Transverse colon (tissue), 4 donors: ENCODE measurements around the gene HS3ST5. TPM values are rescaled to one million over a fixed set of nuclear protein-coding genes. Genes with fewer than 3 reads are reported as not detected.
"Not testable (repeated sequence)": the region's sequence is repeated elsewhere in the genome, so short reads cannot be mapped to it uniquely, and the experiment has no call there.

Experiments used
- DNase-seq: peaks from one replicate; pipeline ENCODE4 v3.0.0-alpha.2; 2019
- H3K27ac ChIP-seq, 4 donors: fragments of 200-600 bp; sonication (generic); 2 replicates each; pipeline ENCODE4 v1.5.1; 2016 to 2018; ENCODE audit warnings: inconsistent platforms in 4 of 4
- H3K27me3 ChIP-seq: fragments of 200-600 bp; sonication (generic); 2 replicates; pipeline ENCODE4 v1.5.1; 2017; ENCODE audit warnings: inconsistent platforms
- H3K36me3 ChIP-seq, 4 donors: fragments of 200-600 bp; sonication (generic); 2 replicates each; pipeline ENCODE4 v1.5.1; 2017 to 2019; ENCODE audit warnings: inconsistent platforms in 4 of 4
- H3K4me1 ChIP-seq, 4 donors: fragments of 200-600 bp; sonication (generic); 2 replicates each; pipeline ENCODE4 v1.5.1; 2017 to 2020; ENCODE audit warnings: inconsistent platforms in 4 of 4
- H3K4me3 ChIP-seq, 4 donors: fragments of 200-600 bp; sonication (generic); 1 replicate in 1 of 4; 2 replicates in 3 of 4; pipeline versions ENCODE4 v1.5.1 to v1.6.1; 2017 to 2019; ENCODE audit warnings: inconsistent platforms in 4 of 4
- H3K9me3 ChIP-seq, 2 donors: fragments of 200-600 bp; sonication (generic); 2 replicates each; pipeline ENCODE4 v1.5.1; 2017 to 2019; ENCODE audit warnings: inconsistent platforms in 2 of 2
- CTCF ChIP-seq, 5 experiments: fragments of 200-600 bp in 3 of 5; fragments of 450-650 bp in 2 of 5; sonication (generic) in 3 of 5; IDR thresholded peaks; 1 replicate in 2 of 5; 2 replicates in 3 of 5; pipeline ENCODE4 v1.5.1; 2016 to 2017; ENCODE audit warnings: antibody characterized with exemption in 5 of 5, inconsistent platforms in 3 of 5, mild to moderate bottlenecking in 2 of 5, moderate library complexity in 1 of 5
- EP300 ChIP-seq: sonication (generic); formaldehyde crosslinking; IDR thresholded peaks from one replicate; pipeline ENCODE4 v1.6.1; 2017; ENCODE audit warnings: antibody characterized with exemption, low read depth
- POLR2A ChIP-seq: fragments of 450-650 bp; IDR thresholded peaks from one replicate; pipeline ENCODE4 v1.6.1; 2016; ENCODE audit warnings: antibody characterized with exemption, mild to moderate bottlenecking, moderate library complexity
- POLR2AphosphoS5 ChIP-seq, 3 donors: sonication (generic); formaldehyde crosslinking; IDR thresholded peaks; one replicate each; pipeline ENCODE4 v1.6.1; 2016; ENCODE audit warnings: antibody characterized with exemption in 3 of 3
- WGBS, 2 donors: methylation state at CpG; one replicate each; pipeline ENCODE4 v1.1.5; 2018; ENCODE audit warnings: low coverage in 1 of 2; 5-methylcytosine and 5-hydroxymethylcytosine counted together
- in situ Hi-C, 4 donors: fragments of 200-750 bp; cut with MboI; loops; one replicate each; pipeline versions ENCODE4 v1.15.0 to v1.15.1; 2017; ENCODE audit warnings: low sequenced_read_pairs in 3 of 4, low pct_ligation_motif_present in 1 of 4, low pct_unique_long_range_greater_than_20kb in 1 of 4
- intact Hi-C: fragments of 100-400 bp; cut with DNase I; formaldehyde crosslinking; loops from one replicate; pipeline ENCODE4 v1.15.1; 2023; ENCODE audit warnings: low total_unique reads
- total RNA-seq, 4 donors: library from RNA; depleted of rRNA; stranded (reverse); fragments of >200 nt; gene quantifications; one replicate each; pipeline ENCODE4 v1.1.0, GENCODE V29; 2016

Gene HS3ST5
- total RNA-seq, 4 donors from 2014 or later, result 0.27 to 0.32 TPM; not detected in 2

DNA sequence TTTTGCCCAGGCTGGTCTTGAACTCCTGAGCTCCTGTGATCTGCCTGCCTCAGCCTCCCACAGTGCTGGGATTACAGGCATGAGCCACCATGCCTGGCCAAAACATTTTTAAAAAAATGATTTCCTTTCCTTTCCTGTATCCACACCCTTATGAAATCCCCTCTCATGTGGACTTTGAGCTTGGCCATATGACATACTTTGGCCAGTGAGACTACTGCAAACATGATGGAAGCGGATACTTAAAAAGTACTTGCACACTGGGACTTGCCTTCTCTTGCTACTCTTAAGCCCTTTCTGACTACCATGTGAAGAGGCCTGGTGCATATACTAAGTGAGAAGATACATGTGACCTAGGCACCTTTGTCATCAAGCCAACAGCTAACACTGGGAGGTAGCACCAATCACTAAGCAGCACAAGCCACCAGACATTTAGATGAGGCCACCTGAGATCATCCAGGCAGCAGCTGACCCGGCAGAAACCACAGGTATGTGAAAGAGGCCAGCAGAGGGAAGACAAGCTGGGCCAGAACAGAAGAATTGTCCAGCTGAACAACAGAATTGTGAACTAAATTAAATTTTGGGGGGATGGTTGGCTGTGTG lies 293.4 kb downstream of the HS3ST5 start:
- H3K27me3 ChIP-seq, result no peaks in the 10 kb centered on the region
- intact Hi-C loops, result loop anchor here (10.0 kb wide), 1 partner anchor 1155 kb away; no protein-coding TSS in a partner anchor
- no peak overlapping the region for H3K4me3 ChIP-seq
- no peak for TF ChIP-seq EP300
- TF ChIP-seq POLR2A, result no peak
- no peak for TF ChIP-seq POLR2AphosphoS5 (IDR thresholded peaks at IDR 0.05)
- TF ChIP-seq CTCF (IDR thresholded peaks at IDR 0.05), result no peak
- H3K9me3 ChIP-seq, result no peaks in the 10 kb centered on the region
- H3K4me1 ChIP-seq, result no peaks in the 10 kb centered on the region
- no peak for DNase-seq
- in situ Hi-C loops, result no loop called here
- no peak overlapping the region for H3K27ac ChIP-seq
- 85 to 100% methylated on average over 1 to 2 of the region's 2 CpGs for WGBS, 2 donors
- H3K36me3 ChIP-seq, result no peaks in the 10 kb centered on the region

DNA sequence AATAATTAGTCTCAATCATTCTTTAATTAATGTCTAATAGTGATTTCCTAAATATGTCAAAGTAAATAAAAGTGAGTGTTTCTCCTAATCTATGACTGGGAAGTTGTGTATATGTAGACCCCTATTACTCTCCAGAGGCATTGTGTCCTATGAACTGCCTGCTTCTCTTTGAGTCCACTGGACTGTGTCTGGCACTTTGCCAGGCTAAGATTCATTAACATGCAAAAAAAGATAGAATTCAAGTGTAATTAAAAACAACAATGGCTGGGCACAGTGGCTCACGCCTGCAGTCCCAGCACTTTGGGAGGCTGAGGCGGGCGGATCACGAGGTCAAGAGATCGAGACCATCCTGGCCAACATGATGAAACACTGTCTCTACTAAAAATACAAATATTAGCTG lies 298.3 kb downstream of the HS3ST5 start:
- H3K4me1 ChIP-seq, H3K36me3 ChIP-seq: not testable (repeated sequence)
- 90 to 97% methylated on average over 2 to 5 of the region's 5 CpGs for WGBS, 2 donors

DNA sequence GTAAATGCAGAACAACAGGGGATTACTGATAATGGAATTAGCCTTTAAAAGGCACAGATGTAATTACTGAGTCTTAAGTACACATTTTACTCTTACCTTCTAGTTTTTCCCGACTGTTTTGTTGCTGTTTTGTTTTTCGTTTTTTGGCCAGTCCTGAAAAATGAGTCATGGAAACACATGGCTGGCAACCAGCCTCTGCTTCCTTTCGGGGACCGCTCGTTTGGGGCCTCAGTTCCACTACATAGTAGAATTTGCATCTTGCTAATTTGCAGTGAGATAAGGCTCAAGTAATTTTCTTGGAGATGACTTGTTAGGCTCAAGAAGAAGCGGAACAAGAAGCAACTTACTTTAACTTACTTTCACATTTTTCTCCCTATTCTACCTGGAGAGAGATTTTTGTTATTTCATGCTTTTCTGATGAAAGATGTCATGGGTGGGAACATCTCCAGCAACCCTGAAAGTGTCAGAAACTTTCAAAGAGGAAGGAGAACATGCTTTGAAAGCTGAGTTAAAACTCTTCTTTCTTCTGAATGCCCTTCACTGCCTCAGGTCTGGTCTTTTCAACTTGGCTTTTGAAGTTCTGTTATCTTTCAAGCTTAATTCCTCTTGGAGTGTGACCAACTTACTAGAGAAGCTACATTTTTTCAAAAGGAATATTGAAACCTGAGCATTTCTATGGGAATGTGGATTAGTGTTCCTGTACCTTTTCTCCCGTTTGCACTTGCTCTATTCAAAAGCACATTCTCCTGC lies 300.4 kb downstream of the HS3ST5 start:
- no peaks in the 10 kb centered on the region for H3K36me3 ChIP-seq
- in situ Hi-C loops (no loop called here), intact Hi-C loops (loop anchor here (10.0 kb wide), 1 partner anchor 1162 kb away; no protein-coding TSS in a partner anchor)
- H3K4me3 ChIP-seq, result no peak overlapping the region
- H3K9me3 ChIP-seq, result no peaks in the 10 kb centered on the region
- no peaks in the 10 kb centered on the region for H3K27me3 ChIP-seq
- no peak for TF ChIP-seq POLR2AphosphoS5 (IDR thresholded peaks at IDR 0.05)
- TF ChIP-seq POLR2A, result no peak
- no peak for TF ChIP-seq EP300
- no peak overlapping the region for H3K27ac ChIP-seq
- WGBS, 2 donors, result 69 to 77% methylated on average over 7 of the region's 7 CpGs
- H3K4me1 ChIP-seq, result no peaks in the 10 kb centered on the region
- no peak for DNase-seq

More for the DNA sequence above, 298.3 kb downstream of the HS3ST5 start:
- intact Hi-C loops, result loop anchor here (10.0 kb wide), 1 partner anchor 1160 kb away; no protein-coding TSS in a partner anchor
- H3K4me3 ChIP-seq, H3K27ac ChIP-seq, DNase-seq, H3K27me3 ChIP-seq, in situ Hi-C loops, H3K9me3 ChIP-seq: not testable (repeated sequence)

- no peaks in the 10 kb centered on the region for H3K27me3 ChIP-seq
- in situ Hi-C loops, result no loop called here
- H3K36me3 ChIP-seq, result no peaks in the 10 kb centered on the region
- H3K9me3 ChIP-seq, result no peaks in the 10 kb centered on the region
- intact Hi-C loops, result loop anchor here (10.0 kb wide), 1 partner anchor 1164 kb away; no protein-coding TSS in a partner anchor
- TF ChIP-seq CTCF (IDR thresholded peaks at IDR 0.05) (no peak), POLR2A (no peak), EP300 (no peak), POLR2AphosphoS5 (IDR thresholded peaks at IDR 0.05) (no peak)
- no peak overlapping the region for H3K4me3 ChIP-seq
- H3K4me1 ChIP-seq, result no peaks in the 10 kb centered on the region
- no peak overlapping the region for H3K27ac ChIP-seq
- WGBS, 2 donors, result 80% methylated on average over 1 to 2 of the region's 2 CpGs
- no peak for DNase-seq
Observed at GRCh38 chr6:114040871-114041270, 302.0 kb downstream of the HS3ST5 start.

DNA sequence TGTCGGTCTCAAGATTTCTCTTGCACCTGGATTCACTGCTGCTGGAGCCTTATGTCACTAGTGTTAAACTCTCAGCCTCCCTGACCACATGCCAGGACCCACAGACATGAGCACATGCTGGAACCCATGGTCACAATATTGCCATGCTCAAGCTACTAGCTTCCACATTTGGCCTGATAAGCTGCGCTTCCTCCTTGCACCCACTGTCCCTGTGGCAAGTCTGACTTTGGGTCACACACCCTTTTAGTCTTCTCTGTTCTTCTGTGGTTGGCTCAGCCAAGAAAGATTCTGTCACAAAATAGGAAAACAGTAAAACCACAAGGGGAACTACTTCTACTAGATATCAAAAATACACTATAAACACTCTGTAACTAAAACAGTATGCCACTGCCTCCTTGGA lies 303.0 kb downstream of the HS3ST5 start:
- 96% methylated on average over 2 of the region's 2 CpGs; no CpG with 5 or more reads in 1 of the 2 donors for WGBS, 2 donors
- intact Hi-C loops, result loop anchor here (10.0 kb wide), 1 partner anchor 1165 kb away; no protein-coding TSS in a partner anchor
- Histone ChIP-seq H3K4me1 (no peaks in the 10 kb centered on the region), H3K4me3 (no peak overlapping the region), H3K27ac (no peak overlapping the region), H3K27me3 (no peaks in the 10 kb centered on the region), H3K36me3 (no peaks in the 10 kb centered on the region), H3K9me3 (no peaks in the 10 kb centered on the region)
- in situ Hi-C loops, result no loop called here
- TF ChIP-seq POLR2AphosphoS5 (IDR thresholded peaks at IDR 0.05), result no peak
- TF ChIP-seq EP300, result no peak
- no peak for TF ChIP-seq CTCF (IDR thresholded peaks at IDR 0.05)
- TF ChIP-seq POLR2A, result no peak
- no peak for DNase-seq
